NCI-H1694 treated with DMSO at 0.1 percent for 48 hours (cell line): ENCODE data around the gene PHLDB3.
"Not testable (repeated sequence)": the region's sequence is repeated elsewhere in the genome, so short reads cannot be mapped to it uniquely, and the experiment has no call there.

Experiments
- DNase-seq: peaks from one replicate; lab custom pipeline; 2025; lab: John Stamatoyannopoulos, UW

PHLDB3 gene

DNA sequence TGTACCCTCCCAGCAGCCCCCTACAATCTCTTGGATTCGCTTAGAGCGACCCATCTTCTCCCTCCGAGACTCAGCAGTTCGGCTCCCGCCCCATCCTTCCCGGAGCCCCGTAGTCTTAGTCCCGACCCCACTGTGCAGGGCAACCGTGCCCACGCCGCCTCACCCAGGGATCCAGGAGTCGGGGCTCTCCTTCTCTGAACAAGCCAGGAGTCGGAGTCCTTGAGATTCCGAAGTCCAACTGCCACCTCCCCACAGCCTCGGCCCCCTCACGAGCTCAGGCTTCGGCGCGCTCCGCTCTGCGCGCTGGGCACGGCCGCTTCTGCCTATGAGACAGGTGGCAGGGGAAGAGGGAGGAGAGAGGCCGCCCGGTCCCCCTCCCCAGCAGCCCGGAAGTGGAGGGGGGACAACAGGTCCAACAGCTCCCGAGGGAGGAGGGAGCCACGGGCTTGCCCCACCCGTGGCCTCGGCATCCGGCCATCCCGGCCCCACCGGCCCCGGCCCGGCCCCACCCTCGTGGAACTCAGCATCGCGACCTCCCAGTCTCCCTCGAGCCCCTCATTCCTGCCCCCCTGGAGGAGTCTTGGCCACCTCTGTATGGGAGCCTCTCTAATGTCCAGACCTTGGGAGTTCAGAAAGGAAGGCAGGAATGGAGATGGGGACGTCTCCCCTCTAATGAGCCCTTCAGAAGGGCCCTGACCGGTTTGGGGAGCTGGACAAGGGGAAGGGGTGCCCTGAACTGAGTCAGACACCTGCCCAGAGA, at the start of gene PHLDB3:
PHLDB3 (minus strand) TSS at position 321 of the 760 bp plus-strand sequence. CDS start 628 bp downstream, outside the sequence.
- DNase-seq = no peak

DNA sequence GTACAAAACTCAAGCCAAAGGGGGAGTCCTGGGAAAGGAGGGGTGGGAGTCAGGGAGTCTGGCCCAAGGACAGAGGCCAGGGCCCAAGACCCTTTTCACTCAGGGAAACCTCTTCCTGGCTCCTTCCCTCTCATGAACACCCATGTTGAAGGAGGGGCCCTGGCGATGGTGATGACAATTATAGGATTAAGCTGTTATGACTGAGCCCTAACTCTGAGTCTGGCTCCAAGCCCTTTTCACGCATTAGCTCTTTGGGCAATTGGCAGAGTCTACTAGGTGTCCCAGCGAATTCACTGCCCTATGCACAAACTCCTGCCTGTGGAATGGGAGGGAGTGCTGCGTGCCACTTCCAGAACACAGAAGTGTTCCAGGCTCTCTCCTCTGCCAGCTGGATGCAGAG, 49.1 kb upstream of the PHLDB3 start:
- no peak for DNase-seq

- DNase-seq = peak; percentile 59
These were observed 48.1 kb upstream of the PHLDB3 start for GRCh38 chr19:43552616-43553015.

DNA sequence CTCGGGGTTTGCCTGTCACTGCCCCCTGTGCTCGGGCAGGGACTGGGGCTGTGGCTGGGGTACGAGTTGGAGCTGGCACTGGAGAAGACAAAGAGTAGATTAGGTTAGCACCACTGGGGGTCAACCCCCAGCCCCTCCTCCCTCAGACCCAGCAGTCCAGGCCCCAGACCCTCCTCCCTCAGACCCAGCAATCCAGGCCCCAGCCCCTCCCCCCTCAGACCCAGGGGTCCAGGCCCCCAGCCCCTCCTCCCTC, 47.6 kb upstream of the PHLDB3 start:
- DNase-seq = no peak

- no peak for DNase-seq
These were observed 47.1 kb upstream of the PHLDB3 start for GRCh38 chr19:43551399-43552197.

- no peak for DNase-seq
These were observed 44.2 kb upstream of the PHLDB3 start for GRCh38 chr19:43548706-43549105.

DNA sequence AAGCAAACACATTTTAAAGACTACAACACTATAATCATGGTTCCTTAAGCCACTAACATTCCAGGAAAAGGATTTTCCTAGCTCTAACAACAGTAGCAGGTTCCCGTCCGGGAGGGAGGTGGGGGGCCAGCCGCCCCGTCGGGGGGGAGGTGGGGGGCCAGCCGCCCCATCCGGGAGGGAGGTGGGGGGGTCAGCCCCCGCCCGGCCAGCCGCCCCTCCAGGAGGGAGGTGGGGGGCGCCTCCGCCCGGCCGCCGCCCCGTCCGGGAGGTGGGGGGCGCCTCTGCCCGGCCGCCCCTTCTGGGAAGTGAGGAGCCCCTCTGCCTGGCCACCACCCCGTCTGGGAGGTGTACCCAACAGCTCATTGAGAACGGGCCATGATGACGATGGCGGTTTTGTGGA, 43.4 kb upstream of the PHLDB3 start:
- DNase-seq = not testable (repeated sequence)

DNA sequence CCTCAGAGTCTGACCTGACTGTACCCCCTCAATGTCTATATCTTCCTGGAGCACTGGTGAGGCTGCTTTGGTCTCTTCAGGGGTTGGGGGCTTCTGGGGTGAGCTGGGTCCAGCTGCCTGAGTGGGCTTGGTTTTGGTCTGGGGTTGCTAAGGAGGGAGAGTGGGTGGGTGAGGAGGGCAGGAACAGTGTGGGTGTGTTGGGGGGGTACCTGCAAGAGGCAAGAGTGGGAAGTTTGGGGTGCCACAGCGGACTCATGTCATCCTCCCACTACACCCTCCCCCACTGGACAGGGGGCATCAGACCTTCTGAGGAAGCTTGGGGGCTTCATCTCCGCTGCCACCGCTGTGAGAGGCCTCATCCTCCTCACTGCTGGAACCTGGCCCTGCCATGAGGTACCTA, 42.0 kb upstream of the PHLDB3 start:
- DNase-seq = no peak

DNA sequence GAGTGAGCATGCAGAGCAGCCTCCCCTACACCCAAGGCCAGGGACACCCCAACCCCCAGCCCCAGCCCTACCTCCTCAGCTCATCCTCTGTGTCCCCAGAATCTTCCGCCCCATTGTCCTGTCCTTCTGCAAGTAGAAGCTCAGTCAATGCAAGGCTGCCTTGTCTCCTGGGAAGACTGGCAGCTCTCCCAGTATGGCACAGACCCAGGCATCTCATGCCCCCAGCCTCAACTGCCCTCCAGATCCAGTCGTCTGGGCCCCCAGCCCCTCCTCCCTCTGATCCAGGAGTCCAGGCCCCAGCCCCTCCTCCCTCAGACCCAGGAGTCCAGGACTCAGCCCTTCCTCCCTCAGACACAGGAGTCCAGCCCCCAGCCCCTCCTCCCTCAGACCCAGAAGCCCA, 41.4 kb upstream of the PHLDB3 start:
- no peak for DNase-seq

GRCh38 chr19:43545276-43545675, 40.7 kb upstream of the PHLDB3 start:
- no peak for DNase-seq

DNA sequence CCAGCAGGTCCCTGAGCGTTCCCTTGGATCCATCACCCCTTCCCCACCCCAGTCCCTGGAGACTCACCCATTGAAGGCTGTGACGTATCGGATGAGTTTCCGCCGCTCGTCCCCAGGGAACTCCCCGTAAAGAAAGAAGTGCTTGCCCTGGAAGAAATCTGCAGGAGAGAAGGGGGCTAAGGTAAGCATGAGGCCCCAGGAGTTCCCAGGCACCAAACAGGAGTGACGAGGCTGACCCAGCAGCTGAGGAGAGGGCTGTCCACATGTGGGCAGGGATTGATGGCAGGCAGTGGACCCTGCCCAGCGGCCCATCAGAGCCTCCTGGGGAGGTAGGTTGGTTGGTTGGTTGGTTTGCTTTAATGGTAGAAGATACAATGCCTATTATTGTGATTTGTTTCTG, 39.5 kb upstream of the PHLDB3 start:
- no peak for DNase-seq

DNA sequence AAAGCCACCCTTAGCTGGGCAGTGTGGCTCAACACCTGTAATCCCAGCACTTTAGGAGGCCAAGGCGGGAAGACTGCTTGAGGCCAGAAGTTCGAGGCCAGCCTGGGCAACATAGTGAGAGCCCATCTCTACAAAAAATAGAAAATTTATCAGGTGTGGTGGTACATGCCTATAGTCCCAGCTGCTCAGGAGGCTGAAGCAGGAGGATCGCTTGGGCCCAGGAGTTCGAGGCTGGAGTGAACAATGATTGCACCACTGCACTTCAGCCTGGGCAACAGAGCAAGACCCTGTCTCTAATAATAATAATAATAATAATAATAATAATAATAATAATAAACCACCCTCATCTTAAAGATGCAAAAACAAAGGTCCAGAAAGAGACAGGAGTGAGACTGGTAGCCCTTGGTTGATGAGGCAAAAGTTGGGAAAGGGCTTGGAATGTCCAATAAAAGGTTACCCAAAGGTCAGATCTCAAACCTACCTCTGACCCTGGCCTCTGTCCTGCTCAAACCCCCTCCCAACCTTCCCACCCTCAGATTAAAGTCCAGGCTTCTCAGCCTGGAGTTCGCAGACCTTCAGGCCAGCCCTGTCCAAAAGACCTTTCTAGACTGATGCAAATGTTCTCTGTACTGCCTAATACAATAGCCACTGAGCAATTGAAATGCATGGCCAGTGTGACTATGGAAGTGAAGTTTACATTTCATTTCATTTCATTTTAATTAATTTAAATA, 37.5 kb upstream of the PHLDB3 start:
- no peak for DNase-seq

DNA sequence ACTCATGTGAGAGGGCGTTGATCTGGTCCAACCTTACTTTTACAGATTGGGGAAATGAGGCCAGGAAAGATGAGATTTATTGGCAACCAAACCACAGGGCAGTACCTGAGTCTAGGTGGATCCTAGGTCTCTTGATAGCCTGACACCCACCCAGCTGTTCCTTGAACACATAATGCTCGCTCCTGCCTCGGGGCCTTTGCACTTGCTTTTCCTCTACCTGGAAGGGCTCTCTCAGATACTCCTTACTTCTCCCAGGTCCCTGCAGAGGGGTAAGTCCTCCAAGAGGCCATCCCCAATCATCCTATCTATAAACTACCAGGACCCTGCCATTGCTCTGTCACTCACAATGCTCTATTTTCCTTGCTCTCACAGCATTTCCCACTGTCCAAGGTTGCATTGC, 35.8 kb upstream of the PHLDB3 start:
- no peak for DNase-seq

GRCh38 chr19:43538922-43539321, 34.4 kb upstream of the PHLDB3 start:
- DNase-seq = no peak

DNA sequence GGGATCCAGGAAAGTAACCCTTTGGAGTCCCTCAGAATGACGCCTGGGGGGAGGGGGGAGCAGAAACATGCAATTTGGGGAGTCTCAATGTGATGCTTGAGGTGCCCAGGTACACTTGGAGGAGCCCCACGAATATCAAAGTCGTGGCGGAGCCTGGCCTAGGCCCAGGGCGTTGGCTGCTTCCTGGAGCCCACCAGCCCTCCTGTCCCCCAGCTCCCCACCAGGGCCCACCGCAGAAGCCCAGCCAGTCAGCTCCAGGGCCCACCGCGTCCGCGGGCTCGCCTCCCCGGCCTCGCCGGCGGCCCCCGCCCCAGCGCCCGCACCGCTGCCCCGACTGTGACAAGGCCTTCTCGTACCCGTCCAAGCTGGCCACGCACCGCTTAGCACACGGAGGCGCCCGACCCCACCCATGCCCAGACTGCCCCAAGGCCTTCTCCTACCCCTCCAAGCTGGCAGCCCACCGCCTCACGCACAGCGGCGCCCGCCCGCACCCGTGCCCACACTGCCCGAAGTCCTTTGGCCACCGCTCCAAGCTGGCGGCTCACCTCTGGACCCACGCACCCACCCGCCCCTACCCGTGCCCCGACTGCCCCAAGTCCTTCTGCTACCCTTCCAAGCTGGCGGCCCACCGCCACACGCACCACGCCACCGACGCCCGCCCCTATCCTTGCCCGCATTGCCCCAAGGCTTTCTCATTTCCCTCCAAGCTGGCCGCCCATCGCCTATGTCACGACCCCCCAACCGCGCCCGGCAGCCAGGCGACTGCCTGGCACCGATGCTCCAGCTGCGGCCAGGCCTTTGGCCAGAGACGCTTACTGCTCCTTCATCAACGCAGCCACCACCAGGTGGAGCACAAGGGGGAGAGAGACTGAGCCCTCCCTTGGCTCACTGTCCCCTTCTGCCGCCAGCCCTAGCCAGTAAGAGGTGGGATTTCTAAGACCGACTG, 30.5 kb upstream of the PHLDB3 start:
- DNase-seq = peak; percentile 9

GRCh38 chr19:43534305-43534815, 29.8 kb upstream of the PHLDB3 start:
- no peak for DNase-seq

GRCh38 chr19:43533546-43534304, 29.2 kb upstream of the PHLDB3 start:
- peak; percentile 85 for DNase-seq

GRCh38 chr19:43532962-43533545, 28.5 kb upstream of the PHLDB3 start, which contains the start of gene ZNF575:
Gene ZNF575, plus strand, starts transcription at chr19:43533188. Its CDS starts 1,235 bp downstream, at chr19:43534423.
- peak; percentile 94 for DNase-seq

GRCh38 chr19:43532571-43532961, 28.0 kb upstream of the PHLDB3 start:
- DNase-seq = no peak

DNA sequence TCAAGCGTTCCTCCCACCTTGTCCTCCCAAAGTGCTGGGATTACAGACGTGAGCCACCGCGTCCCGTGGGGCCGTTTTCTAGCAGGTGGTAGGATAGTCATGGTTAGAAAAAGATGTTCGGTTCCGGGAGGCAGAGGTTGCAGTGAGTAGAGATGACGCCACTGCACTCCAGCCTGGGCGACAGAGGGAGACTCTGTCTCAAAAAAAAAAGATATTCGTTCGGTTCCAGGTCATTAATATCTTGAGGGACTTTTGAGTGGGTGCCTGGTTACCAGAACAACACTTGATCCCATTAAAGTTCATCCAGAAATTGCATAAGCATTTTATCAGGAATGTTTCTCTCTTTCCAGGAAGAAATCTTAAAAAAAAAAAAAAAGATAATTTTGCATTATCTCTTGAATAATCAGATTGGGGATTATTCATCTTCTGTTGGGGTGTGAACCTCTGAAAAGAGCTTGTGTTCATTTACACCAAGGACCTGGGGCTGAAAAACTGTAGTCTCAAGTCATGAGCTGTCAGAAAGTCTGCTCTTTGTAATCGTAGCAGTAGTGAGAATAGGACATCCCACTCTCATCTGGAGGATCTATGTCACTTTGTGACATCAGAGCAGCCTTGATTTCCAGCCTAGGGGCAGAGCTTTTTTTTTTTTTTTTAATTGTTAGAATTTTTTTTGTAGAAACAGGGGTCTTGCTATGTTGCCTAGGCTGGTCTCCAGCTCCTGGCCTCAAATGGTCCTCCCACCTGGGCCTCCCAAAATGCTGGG, 23.5 kb upstream of the PHLDB3 start:
- no peak for DNase-seq
